Measurements from ENCODE around the gene SPIRE2.
"Not testable (repeated sequence)": the region's sequence is repeated elsewhere in the genome, so short reads cannot be mapped to it uniquely, and the experiment has no call there.

The SPIRE2 gene

GRCh38 chr16:89828199-89828869, at the start of gene SPIRE2:
Gene SPIRE2 (plus strand): TSS chr16:89828475. CDS start chr16:89828551, 76 bp downstream.
- no peak for FAIRE-seq

GRCh38 chr16:89779231-89779908, 48.9 kb upstream of the SPIRE2 start:
- no peak for FAIRE-seq

DNA sequence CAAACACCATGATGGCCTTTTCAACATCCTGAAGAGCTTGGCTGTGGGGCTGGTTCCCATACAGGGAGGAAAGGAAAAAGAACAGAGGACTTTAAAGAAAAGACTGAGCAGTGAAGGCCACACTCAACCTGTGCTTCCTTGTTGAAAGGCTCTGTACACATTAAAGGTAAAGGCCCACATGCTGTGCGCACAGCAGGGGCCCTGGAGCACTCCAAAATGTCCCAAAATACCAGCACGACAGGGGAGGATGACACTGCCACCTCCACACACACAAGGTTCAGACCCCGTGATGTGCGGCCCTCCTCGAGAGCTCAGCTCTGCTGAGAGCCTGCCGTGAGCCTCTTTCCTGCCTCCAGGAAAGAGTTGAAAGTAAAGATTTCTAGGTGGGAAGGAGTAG, 48.4 kb upstream of the SPIRE2 start:
- FAIRE-seq = no peak

GRCh38 chr16:89782489-89782888, 45.8 kb upstream of the SPIRE2 start:
- no peak for FAIRE-seq

DNA sequence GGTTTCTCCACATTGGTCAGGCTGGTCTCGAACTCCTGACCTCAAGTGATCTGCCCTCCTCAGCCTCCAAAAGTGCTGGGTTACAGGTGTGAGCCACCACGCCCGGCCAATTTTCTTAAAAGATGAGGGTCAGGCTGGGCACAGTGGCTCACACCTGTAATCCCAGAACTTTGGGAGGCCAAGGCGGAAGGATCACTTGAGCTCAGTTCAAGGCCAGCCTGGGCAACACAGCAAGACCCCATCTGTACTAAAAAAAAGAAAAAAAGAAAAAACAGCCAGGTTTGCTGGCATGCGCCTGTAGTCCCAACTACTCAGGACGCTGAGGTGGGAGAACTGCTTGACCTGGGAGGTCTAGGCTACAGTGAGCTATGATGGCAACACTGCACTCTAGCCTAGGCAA, 44.3 kb upstream of the SPIRE2 start:
- FAIRE-seq = not testable (repeated sequence)

DNA sequence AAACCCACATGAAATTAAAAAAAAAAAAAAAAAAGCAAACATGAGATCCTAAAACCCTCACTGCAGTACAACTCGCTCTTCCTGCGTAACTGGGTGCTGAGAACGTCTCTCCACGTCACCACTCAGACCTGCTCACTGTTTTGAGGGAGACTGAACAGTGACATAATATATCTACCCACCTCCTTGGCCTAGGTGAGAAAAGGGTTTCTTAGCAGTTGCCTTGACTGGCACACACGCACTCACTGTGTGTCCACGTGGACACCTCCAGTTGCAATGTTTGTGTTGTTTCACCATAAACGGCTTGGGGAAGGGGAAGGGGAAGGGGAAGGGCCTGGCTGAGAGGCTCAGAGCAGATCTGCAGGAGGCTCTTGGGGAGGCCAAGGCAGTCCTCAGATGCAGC, 43.9 kb upstream of the SPIRE2 start:
- FAIRE-seq = no peak

DNA sequence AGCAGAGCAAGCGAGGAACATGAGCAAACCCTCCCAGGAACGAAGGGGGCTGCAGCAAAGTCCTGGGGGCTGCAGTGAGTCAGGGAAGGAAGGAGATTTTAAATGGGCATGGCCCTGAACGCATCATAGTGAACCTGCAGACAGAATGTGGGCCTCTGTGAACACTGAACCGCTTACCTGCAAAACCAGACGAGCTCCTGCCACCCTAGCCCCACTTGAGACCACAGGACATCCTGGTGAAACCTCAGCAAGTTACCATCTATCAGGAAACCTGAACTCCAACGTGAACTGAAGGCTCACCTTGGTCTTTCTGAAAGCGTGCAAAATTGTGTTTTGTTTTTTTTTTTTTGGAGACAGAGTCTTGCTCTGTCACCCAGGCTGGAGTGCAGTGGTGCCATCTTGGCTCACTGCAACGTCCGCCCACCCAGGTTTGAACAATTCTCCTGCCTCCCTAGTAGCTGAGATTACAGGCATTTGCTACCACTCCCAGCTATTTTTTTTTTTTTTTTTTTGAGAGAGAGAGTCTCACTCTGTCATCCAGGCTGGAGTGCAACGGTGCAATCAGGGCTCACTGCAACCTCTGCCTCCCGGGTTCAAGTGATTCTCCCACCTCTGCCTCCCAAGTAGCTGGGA, 42.6 kb upstream of the SPIRE2 start:
- no peak for FAIRE-seq

DNA sequence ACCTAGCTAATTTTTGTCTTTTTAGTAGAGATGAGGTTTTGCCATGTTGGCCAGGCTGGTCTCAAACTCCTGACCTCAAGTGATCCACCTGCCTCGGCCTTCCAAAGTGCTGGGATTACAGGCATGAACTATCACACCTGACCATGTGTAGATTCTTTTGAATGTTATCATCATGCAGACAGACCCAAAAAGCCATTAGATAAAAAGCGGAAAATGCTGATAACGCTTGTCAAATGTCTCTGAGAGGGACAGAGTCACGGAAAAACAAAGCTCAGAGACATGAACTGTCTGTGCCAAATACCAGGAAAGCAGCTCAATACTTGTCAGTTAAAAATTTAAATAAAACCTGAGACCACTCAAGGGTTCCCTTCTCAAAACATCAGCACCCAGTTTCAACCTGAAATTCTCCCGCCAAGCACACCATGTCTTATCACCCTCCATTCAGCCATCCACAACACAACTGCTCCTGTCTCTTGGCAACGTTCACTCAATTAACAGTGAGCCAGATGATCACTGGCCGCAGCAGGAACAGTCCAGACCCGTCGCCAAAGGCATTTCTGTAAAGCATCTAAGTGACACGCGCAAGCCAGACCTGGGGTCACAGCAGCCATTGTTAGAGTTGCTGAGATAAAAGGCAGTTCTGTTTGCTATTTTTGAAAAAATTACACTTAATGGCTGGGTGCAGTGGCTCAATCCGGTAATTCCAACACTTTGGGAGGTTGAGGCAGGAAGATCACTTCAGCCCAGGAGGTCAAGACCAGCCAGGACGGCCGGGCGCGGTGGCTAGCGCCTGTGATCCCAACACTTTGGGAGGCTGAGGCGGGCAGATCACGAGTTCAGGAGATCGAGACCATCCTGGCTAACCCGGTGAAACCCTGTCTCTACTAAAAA, 41.6 kb upstream of the SPIRE2 start:
- no peak for FAIRE-seq

DNA sequence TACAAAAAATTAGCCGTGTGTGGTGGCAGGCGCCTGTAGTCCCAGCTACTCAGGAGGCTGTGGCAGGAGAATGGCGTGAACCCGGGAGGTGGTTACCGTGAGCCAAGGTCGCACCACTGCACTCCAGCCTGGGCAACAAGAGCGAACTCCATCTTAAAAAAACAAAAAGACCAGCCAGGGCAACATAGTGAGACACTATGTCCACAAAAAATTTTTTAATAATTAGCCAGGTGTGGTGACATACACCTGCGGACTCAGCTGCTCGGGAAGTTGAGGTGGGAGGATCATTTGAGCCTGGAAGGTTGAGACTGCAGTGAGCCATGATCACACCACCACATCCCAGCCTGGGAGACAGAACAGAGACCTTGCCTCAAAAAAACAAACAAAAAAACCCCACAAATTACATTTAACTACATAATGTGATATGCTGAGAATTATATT, 40.9 kb upstream of the SPIRE2 start:
- no peak for FAIRE-seq

DNA sequence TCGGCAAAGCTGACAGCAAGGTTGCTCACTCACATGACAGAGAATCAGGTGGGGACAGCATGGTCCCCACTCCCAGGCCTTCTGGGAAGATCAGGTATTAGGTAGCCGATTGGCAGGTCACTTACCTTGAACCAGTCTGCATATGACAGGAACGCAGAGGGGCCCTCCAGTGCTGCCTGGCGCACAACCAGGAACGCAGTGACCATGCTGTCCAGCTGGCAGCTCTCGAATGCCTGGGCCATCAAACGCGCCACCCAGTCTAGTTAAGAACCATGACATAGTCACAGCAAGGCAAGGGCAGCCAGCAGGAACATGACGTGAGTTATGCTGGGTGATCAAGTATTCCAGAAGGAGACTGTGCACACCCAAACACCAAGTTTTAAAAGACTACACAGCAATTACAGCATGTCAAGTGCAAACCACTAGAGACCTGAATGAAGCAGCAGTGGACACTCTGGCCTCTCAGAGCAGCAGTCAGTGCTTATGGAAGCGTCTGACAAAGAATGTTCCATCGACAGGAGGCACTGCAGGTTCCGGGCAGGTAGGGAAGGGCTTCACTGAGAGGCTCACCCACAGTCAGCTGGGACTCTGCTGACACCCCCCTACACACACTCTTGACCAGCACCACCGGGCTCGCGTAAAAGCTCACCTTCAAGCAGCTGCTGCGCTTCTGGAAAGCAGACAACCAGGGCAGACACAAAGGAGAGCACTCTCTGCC, 36.8 kb upstream of the SPIRE2 start:
- FAIRE-seq = no peak

- FAIRE-seq = not testable (repeated sequence)
These were observed 35.2 kb upstream of the SPIRE2 start for GRCh38 chr16:89793092-89793491.

DNA sequence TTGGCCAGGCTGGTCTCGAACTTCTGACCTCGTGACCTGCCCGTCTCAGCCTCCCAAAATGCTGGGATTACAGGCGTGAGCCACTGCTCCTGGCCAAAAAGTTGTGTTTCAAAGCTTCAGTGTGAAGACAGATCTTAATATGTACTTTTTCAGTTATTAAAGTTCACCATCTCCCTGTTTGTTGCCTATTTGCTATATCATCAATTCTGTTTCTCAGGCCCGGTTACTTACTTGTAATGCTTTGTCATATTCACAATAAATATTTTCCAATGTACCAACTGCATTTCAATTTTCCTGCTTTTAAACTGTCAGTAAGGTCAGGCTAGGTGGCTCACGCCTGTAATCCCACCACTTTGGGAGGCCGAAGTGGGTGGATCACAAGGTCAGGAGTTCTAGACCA, 34.3 kb upstream of the SPIRE2 start:
- no peak for FAIRE-seq

DNA sequence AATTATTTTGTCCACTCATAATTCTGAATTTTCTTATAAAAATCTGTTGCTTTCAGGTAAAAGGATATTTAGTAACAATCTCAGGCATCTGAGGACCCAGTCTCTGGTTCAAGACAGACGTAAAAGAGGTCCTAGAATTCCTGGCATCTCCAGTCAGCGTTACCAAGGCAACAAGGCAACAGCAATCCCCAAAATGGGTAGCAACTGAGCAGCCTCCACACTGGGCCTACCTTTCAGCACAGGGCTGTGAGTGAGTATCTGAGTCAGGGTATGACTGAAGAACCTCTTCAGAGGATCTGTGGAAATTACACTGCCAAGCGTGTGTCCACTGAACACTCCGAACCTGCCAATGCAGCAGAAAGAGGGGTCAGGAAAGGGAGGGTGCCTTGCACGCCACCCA, 32.6 kb upstream of the SPIRE2 start:
- FAIRE-seq = no peak

- FAIRE-seq = no peak
These were observed 32.2 kb upstream of the SPIRE2 start for GRCh38 chr16:89796104-89796503.

GRCh38 chr16:89798126-89798525, 30.1 kb upstream of the SPIRE2 start:
- FAIRE-seq = no peak

DNA sequence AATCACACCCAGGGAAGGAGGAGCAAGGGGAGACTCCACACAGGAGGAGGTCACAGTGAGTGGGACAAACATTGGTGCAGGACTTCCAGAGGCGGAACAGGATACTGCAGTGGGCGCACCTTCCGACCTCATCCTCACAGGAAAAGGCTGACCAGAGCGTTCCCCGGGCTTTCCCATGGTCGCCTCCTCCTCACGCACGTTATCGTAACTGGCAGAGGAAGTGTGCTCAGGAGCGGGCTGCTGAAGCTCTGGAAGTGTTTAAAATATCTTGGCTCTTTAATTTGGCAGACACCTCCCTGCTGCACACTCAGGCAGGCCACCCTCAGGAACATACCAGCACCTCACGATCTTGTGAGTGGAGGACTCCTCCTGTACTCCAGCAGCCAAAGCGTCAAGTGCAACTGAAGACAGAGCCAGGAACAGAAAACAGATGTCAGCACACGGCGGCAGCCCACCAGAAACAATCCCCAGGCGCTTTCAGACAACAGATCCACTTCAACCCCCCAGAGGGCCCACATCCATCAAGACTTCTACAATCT, 29.4 kb upstream of the SPIRE2 start:
- FAIRE-seq = no peak

- no peak for FAIRE-seq
These were observed 26.5 kb upstream of the SPIRE2 start for GRCh38 chr16:89801800-89802199.

DNA sequence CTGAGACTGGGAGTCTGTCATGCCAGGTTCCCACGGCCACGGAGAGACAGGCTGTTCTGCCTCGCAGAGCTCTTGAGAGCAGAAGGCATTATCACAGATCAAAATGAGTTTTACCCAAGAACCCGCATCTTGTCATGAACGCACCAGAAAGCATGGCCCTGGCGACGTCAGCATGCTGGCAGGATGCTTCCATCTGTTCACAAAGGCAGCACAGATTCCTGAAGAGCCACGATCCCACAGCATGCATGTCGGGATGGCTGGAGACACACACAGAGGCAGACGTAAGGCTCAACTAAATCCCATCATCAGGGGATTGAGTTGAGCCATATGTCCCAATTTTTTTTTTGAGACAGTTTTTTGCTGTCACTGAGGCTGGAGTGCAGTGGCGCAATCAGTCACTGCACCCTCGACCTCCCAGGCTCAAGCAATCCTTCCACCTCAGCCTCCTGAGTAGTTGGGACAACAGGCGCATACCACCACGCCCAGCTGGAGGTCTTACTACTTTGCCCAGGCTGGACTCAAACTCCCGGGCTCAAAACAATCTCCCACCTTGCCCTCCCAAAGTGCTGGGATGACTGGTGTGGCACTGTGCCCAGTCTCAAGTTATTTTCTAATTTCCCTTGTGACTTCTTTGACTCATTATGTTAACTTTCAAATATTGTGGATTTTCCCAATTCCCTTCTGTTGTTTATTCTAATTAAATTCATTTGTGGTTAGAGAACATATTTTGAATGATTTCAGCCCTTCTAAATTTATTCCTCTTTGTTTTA, 23.0 kb upstream of the SPIRE2 start:
- FAIRE-seq = no peak

DNA sequence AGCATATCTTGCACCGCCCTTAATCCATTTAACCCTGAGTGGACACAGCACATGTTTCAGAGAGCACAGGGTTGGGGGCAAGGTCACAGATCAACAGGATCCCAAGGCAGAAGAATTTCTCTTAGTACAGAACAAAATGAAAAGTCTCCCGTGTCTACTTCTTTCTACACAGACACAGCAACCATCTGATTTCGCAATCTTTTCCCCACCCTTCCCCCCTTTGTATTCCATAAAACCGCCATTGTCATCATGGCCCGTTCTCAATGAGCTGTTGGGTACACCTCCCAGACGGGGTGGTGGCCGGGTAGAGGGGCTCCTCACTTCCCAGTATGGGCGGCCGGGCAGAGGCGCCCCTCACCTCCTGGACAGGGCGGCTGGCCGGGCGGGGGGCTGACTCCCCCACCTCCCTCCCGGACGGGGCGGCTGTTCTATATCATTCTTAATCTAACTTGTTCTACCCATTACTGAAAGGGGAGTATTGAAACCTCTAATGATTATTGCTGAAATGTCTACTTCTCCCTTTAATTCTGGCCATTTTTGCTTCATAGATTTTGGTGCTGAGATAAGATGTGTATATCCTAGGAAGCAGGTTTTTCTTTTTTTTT, 21.6 kb upstream of the SPIRE2 start:
- not testable (repeated sequence) for FAIRE-seq

DNA sequence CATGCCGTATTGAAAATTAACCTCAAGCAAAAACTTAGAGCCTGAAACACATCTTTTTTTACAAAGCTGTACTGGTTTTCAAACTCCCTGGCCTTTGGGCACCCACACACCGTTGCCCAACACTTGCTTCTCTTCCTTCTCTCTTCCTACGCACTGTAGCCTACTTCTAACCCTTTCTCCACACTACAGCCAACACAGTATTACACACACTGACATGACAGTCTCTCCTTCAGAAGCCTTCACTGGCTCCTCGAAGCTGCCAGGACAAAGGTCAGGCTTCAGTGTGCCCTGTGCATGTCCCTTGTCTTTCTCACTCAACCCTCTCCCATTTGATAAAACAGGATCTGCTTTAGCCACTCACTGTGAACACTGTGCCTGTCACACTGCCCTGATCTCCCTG, 19.8 kb upstream of the SPIRE2 start:
- no peak for FAIRE-seq

GRCh38 chr16:89811321-89811720, 17.0 kb upstream of the SPIRE2 start:
- no peak for FAIRE-seq

Measured in TTC549 (cell line).